GM23338 (cell line): ENCODE results near the gene CAMSAP1. TPM values are rescaled to one million over a fixed set of nuclear protein-coding genes. Genes with fewer than 3 reads are reported as not detected.

ENCODE experiments used
- ATAC-seq: fragments of 200-7000 bp; cut with Tn5 transposase; 3 replicates; pipeline ENCODE4 v1.9.1; 2020
- DNase-seq: peaks from one replicate; pipeline ENCODE4 v3.0.0-alpha.2; 2015; ENCODE audit warnings: low spot score
- H2AFZ ChIP-seq: fragments of 200-600 bp; sonication (generic); 2 replicates; pipeline ENCODE4 v1.8.0; 2016; ENCODE audit warnings: antibody characterized with exemption, mild to moderate bottlenecking, moderate library complexity
- H3F3A ChIP-seq: fragments of 200-600 bp; sonication (generic); replicated peaks from 2 replicates; pipeline ENCODE4 v1.8.0; 2017; ENCODE audit warnings: antibody characterized with exemption, mixed run types, low read depth
- H3K27ac ChIP-seq: fragments of 200-600 bp; sonication (generic); 2 replicates; pipeline ENCODE4 v1.6.1; 2016; ENCODE audit warnings: low read depth
- H3K27me3 ChIP-seq: fragments of 200-600 bp; sonication (generic); 2 replicates; pipeline ENCODE4 v1.8.0; 2016; ENCODE audit warnings: mild to moderate bottlenecking, mixed run types, moderate library complexity; ENCODE audit not compliant: insufficient read depth
- H3K36me3 ChIP-seq: fragments of 200-600 bp; sonication (generic); 2 replicates; pipeline ENCODE4 v1.8.0; 2016; ENCODE audit warnings: mild to moderate bottlenecking; ENCODE audit not compliant: insufficient read depth
- H3K4me1 ChIP-seq: fragments of 200-600 bp; sonication (generic); 2 replicates; pipeline ENCODE4 v1.8.0; 2016; ENCODE audit warnings: mild to moderate bottlenecking, moderate library complexity; ENCODE audit not compliant: insufficient read depth
- H3K4me2 ChIP-seq: fragments of 200-600 bp; sonication (generic); 2 replicates; pipeline ENCODE4 v1.7.1; 2017; ENCODE audit warnings: mixed run types
- H3K4me3 ChIP-seq: fragments of 200-600 bp; sonication (generic); 2 replicates; pipeline ENCODE4 v1.6.1; 2016; ENCODE audit warnings: mixed run types
- H3K79me2 ChIP-seq: fragments of 200-600 bp; sonication (generic); replicated peaks from 2 replicates; pipeline ENCODE4 v1.8.0; 2017; ENCODE audit warnings: mild to moderate bottlenecking; ENCODE audit not compliant: insufficient read depth
- H3K9me2 ChIP-seq: fragments of 200-600 bp; sonication (generic); 2 replicates; pipeline ENCODE4 v1.8.0; 2017; ENCODE audit not compliant: insufficient read depth
- H4K20me1 ChIP-seq: fragments of 200-600 bp; sonication (generic); replicated peaks from 2 replicates; pipeline ENCODE4 v1.8.0; 2017; ENCODE audit warnings: mild to moderate bottlenecking; ENCODE audit not compliant: insufficient read depth
- H3K27ac Mint-ChIP-seq: 2 replicates; pipeline ENCODE4 v1.8.0; 2020; ENCODE audit warnings: inconsistent platforms, mild to moderate bottlenecking, moderate library complexity, mixed read lengths
- H3K27me3 Mint-ChIP-seq: 3 replicates; pipeline ENCODE4 v1.8.0; 2022; ENCODE audit warnings: low read depth, mild to moderate bottlenecking, moderate library complexity, mixed read lengths, inconsistent platforms; ENCODE audit not compliant: insufficient read depth, poor library complexity
- H3K36me3 Mint-ChIP-seq: 3 replicates; pipeline ENCODE4 v1.8.0; 2021; ENCODE audit warnings: low read depth, mild to moderate bottlenecking, inconsistent platforms, moderate library complexity, mixed read lengths
- H3K4me1 Mint-ChIP-seq: 3 replicates; pipeline ENCODE4 v1.8.0; 2020; ENCODE audit warnings: mild to moderate bottlenecking, inconsistent platforms, mixed read lengths
- H3K4me3 Mint-ChIP-seq: 3 replicates; pipeline ENCODE4 v1.8.0; 2021; ENCODE audit warnings: moderate library complexity, mild to moderate bottlenecking, inconsistent platforms, mixed read lengths
- H3K9me3 Mint-ChIP-seq: 3 replicates; pipeline ENCODE4 v1.8.0; 2020; ENCODE audit warnings: moderate library complexity, mild to moderate bottlenecking, inconsistent platforms, mixed read lengths
- CREB1 ChIP-seq: fragments of 250-450 bp; sonication (Bioruptor Pico); IDR thresholded peaks from 2 replicates; pipeline ENCODE4 v1.5.0; 2020; ENCODE audit warnings: low read depth, mild to moderate bottlenecking, moderate library complexity
- CTCF ChIP-seq, 2 experiments: fragments of 200-600 bp in 1 of 2; sonication (generic) in 1 of 2; conservative IDR thresholded peaks; 2 replicates each; pipeline versions ENCODE4 v1.5.1 to v1.6.1; 2016 to 2017; ENCODE audit warnings: antibody characterized with exemption in 2 of 2, low read depth in 2 of 2, mild to moderate bottlenecking in 2 of 2, moderate library complexity in 1 of 2
- EZH2 ChIP-seq: fragments of 200-600 bp; sonication (generic); IDR thresholded peaks from one replicate; pipeline ENCODE4 v1.8.0; 2017; ENCODE audit warnings: antibody characterized with exemption, mild to moderate bottlenecking, low read depth; ENCODE audit not compliant: unreplicated experiment
- EZH2phosphoT487 ChIP-seq: fragments of 200-600 bp; sonication (generic); IDR thresholded peaks from one replicate; pipeline ENCODE4 v1.8.1; 2018; ENCODE audit warnings: antibody characterized with exemption; ENCODE audit not compliant: unreplicated experiment
- JUNB ChIP-seq: IDR thresholded peaks from one replicate; pipeline ENCODE4 v1.6.1; 2016; ENCODE audit warnings: antibody characterized with exemption; ENCODE audit not compliant: unreplicated experiment
- NANOG ChIP-seq: IDR thresholded peaks from 2 replicates; pipeline ENCODE4 v1.6.1; 2016; ENCODE audit warnings: antibody characterized with exemption, borderline replicate concordance
- POLR2AphosphoS5 ChIP-seq: IDR thresholded peaks from 2 replicates; pipeline ENCODE4 v1.6.1; 2016; ENCODE audit warnings: antibody characterized with exemption, low read depth
- STAT1 ChIP-seq: IDR thresholded peaks from one replicate; pipeline ENCODE4 v1.6.1; 2016; ENCODE audit warnings: antibody characterized with exemption; ENCODE audit not compliant: unreplicated experiment
- ZNF114 ChIP-seq: fragments of 250-450 bp; sonication (Bioruptor Pico); IDR thresholded peaks from 2 replicates; pipeline ENCODE4 v1.5.0; 2020; ENCODE audit warnings: mild to moderate bottlenecking, moderate library complexity
- ZNF331 ChIP-seq: fragments of 250-450 bp; sonication (Bioruptor Pico); IDR thresholded peaks from 2 replicates; pipeline ENCODE4 v1.5.0; 2020; ENCODE audit warnings: low read depth, mild to moderate bottlenecking, moderate library complexity
- polyA plus RNA-seq: library from polyadenylated mRNA; unstranded; fragments of >200 nt; fragmentation: Nextera tagmentation; extraction: Ambion mirVana; gene quantifications from 2 replicates; pipeline ENCODE4 v1.2.1, GENCODE V29; 2016
- total RNA-seq: library from RNA; depleted of rRNA; stranded (reverse); fragments of >200 nt; shearing (Covaris generic); gene quantifications from 2 replicates; pipeline ENCODE4 v1.2.3, GENCODE V29; 2014
- TF ChIP-seq, protein P1 (sequence below): fragments of 250-450 bp; sonication (Bioruptor Pico); IDR thresholded peaks from 2 replicates; pipeline ENCODE4 v1.5.0; 2020; ENCODE audit warnings: mild to moderate bottlenecking, moderate library complexity
- TF ChIP-seq, protein P2 (sequence below): IDR thresholded peaks from 2 replicates; pipeline ENCODE4 v1.6.1; 2016; ENCODE audit warnings: antibody characterized with exemption
- TF ChIP-seq, protein P3 (sequence below): IDR thresholded peaks from one replicate; pipeline ENCODE4 v1.6.1; 2018; ENCODE audit warnings: antibody characterized with exemption; ENCODE audit not compliant: unreplicated experiment

CAMSAP1 gene
- total and polyA plus RNA-seq, 2 experiments from 2014 or later: 6.9 to 75.4 TPM

- peaks cover 52% of the 10 kb centered on the region for H3K79me2 ChIP-seq
- H3K4me3 ChIP-seq: no peak overlapping the region
- H3K27ac ChIP-seq: no peak overlapping the region
- no peak overlapping the region for H2AFZ ChIP-seq
- Mint-ChIP-seq H3K27ac (peak overlapping the region; percentile 24; the same call in 1 of the 2 replicates), H3K27me3 (peaks cover 5% of the 10 kb centered on the region), H3K36me3 (peaks cover 55% of the 10 kb centered on the region), H3K9me3 (0 out of 3 replicates have a peak, but pooled peaks cover 4% of the 10 kb centered on the region), H3K4me1 (no peaks in the 10 kb centered on the region), H3K4me3 (no peak overlapping the region)
- no peaks in the 10 kb centered on the region for H3K4me1 ChIP-seq
- H3F3A ChIP-seq: no peaks in the 10 kb centered on the region
- H4K20me1 ChIP-seq: peaks cover 20% of the 10 kb centered on the region; the same call in 1 of the 2 replicates
- H3K36me3 ChIP-seq: no peaks in the 10 kb centered on the region; the same call in 1 of the 2 replicates
- H3K4me2 ChIP-seq: no peak overlapping the region
- ATAC-seq: no peak
- DNase-seq: no peak
- no peaks in the 10 kb centered on the region for H3K27me3 ChIP-seq
- H3K9me2 ChIP-seq: no peaks in the 10 kb centered on the region
- TF ChIP-seq CREB1 (no peak), EZH2phosphoT487 (no peak), POLR2AphosphoS5 (no peak), JUNB (no peak), EZH2 (no peak), NANOG (no peak), STAT1 (no peak), ZNF114 (no peak), CTCF (conservative IDR thresholded peaks at IDR 0.05; ENCODE audit: low read depth in 2 of 2) (no peak), ZNF331 (no peak)
- TF ChIP-seq, protein P1, sequence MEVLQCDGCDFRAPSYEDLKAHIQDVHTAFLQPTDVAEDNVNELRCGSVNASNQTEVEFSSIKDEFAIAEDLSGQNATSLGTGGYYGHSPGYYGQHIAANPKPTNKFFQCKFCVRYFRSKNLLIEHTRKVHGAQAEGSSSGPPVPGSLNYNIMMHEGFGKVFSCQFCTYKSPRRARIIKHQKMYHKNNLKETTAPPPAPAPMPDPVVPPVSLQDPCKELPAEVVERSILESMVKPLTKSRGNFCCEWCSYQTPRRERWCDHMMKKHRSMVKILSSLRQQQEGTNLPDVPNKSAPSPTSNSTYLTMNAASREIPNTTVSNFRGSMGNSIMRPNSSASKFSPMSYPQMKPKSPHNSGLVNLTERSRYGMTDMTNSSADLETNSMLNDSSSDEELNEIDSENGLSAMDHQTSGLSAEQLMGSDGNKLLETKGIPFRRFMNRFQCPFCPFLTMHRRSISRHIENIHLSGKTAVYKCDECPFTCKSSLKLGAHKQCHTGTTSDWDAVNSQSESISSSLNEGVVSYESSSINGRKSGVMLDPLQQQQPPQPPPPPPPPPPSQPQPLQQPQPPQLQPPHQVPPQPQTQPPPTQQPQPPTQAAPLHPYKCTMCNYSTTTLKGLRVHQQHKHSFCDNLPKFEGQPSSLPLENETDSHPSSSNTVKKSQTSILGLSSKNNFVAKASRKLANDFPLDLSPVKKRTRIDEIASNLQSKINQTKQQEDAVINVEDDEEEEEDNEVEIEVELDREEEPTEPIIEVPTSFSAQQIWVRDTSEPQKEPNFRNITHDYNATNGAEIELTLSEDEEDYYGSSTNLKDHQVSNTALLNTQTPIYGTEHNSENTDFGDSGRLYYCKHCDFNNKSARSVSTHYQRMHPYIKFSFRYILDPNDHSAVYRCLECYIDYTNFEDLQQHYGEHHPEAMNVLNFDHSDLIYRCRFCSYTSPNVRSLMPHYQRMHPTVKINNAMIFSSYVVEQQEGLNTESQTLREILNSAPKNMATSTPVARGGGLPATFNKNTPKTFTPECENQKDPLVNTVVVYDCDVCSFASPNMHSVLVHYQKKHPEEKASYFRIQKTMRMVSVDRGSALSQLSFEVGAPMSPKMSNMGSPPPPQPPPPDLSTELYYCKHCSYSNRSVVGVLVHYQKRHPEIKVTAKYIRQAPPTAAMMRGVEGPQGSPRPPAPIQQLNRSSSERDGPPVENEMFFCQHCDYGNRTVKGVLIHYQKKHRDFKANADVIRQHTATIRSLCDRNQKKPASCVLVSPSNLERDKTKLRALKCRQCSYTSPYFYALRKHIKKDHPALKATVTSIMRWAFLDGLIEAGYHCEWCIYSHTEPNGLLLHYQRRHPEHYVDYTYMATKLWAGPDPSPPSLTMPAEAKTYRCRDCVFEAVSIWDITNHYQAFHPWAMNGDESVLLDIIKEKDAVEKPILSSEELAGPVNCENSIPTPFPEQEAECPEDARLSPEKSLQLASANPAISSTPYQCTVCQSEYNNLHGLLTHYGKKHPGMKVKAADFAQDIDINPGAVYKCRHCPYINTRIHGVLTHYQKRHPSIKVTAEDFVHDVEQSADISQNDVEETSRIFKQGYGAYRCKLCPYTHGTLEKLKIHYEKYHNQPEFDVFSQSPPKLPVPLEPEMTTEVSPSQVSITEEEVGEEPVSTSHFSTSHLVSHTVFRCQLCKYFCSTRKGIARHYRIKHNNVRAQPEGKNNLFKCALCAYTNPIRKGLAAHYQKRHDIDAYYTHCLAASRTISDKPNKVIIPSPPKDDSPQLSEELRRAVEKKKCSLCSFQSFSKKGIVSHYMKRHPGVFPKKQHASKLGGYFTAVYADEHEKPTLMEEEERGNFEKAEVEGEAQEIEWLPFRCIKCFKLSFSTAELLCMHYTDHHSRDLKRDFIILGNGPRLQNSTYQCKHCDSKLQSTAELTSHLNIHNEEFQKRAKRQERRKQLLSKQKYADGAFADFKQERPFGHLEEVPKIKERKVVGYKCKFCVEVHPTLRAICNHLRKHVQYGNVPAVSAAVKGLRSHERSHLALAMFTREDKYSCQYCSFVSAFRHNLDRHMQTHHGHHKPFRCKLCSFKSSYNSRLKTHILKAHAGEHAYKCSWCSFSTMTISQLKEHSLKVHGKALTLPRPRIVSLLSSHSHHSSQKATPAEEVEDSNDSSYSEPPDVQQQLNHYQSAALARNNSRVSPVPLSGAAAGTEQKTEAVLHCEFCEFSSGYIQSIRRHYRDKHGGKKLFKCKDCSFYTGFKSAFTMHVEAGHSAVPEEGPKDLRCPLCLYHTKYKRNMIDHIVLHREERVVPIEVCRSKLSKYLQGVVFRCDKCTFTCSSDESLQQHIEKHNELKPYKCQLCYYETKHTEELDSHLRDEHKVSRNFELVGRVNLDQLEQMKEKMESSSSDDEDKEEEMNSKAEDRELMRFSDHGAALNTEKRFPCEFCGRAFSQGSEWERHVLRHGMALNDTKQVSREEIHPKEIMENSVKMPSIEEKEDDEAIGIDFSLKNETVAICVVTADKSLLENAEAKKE (CRISPR knock-in tag): no peak
- TF ChIP-seq, protein P2, sequence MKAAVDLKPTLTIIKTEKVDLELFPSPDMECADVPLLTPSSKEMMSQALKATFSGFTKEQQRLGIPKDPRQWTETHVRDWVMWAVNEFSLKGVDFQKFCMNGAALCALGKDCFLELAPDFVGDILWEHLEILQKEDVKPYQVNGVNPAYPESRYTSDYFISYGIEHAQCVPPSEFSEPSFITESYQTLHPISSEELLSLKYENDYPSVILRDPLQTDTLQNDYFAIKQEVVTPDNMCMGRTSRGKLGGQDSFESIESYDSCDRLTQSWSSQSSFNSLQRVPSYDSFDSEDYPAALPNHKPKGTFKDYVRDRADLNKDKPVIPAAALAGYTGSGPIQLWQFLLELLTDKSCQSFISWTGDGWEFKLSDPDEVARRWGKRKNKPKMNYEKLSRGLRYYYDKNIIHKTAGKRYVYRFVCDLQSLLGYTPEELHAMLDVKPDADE: no peak
- TF ChIP-seq, protein P3, sequence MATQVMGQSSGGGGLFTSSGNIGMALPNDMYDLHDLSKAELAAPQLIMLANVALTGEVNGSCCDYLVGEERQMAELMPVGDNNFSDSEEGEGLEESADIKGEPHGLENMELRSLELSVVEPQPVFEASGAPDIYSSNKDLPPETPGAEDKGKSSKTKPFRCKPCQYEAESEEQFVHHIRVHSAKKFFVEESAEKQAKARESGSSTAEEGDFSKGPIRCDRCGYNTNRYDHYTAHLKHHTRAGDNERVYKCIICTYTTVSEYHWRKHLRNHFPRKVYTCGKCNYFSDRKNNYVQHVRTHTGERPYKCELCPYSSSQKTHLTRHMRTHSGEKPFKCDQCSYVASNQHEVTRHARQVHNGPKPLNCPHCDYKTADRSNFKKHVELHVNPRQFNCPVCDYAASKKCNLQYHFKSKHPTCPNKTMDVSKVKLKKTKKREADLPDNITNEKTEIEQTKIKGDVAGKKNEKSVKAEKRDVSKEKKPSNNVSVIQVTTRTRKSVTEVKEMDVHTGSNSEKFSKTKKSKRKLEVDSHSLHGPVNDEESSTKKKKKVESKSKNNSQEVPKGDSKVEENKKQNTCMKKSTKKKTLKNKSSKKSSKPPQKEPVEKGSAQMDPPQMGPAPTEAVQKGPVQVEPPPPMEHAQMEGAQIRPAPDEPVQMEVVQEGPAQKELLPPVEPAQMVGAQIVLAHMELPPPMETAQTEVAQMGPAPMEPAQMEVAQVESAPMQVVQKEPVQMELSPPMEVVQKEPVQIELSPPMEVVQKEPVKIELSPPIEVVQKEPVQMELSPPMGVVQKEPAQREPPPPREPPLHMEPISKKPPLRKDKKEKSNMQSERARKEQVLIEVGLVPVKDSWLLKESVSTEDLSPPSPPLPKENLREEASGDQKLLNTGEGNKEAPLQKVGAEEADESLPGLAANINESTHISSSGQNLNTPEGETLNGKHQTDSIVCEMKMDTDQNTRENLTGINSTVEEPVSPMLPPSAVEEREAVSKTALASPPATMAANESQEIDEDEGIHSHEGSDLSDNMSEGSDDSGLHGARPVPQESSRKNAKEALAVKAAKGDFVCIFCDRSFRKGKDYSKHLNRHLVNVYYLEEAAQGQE: no peak
Observed at GRCh38 chr9:135825435-135826187, 81.7 kb downstream of the CAMSAP1 start.
